HEK293 (cell line): ENCODE data around the gene CCNJL.
A peak's percentile ranks its signal among the peaks of the same experiment; 100 is the strongest.

Experiments used
- CTCF ChIA-PET: fragments of 350-600 bp; formaldehyde crosslinking; extraction: SDS; loops from one replicate; lab custom pipeline; 2021; ENCODE audit warnings: antibody characterized with exemption; lab: Yijun Ruan, JAX
- POLR2A ChIA-PET: fragments of 300-600 bp; formaldehyde crosslinking; extraction: SDS; loops from one replicate; lab custom pipeline; 2020; ENCODE audit warnings: antibody characterized with exemption, inconsistent platforms; lab: Yijun Ruan, JAX
- H3K27ac ChIP-seq: fragments of 200-500 bp; sonication (Bioruptor generic); 2 replicates; pipeline ENCODE4 v1.5.1; 2014; ENCODE audit warnings: low read depth, low read length, control low read depth, inconsistent platforms; ENCODE audit errors: extremely low read depth
- H3K36me3 ChIP-seq, 2 experiments: fragments of 200-500 bp in 1 of 2; sonication (Bioruptor generic) in 1 of 2; 1 replicate in 1 of 2; 2 replicates in 1 of 2; pipeline ENCODE4 v1.5.1; 2014 to 2017; ENCODE audit warnings: inconsistent platforms in 2 of 2, low read length in 2 of 2; ENCODE audit not compliant: control insufficient read depth in 2 of 2, insufficient read depth in 1 of 2
- H3K4me1 ChIP-seq: fragments of 200-500 bp; sonication (Bioruptor generic); 2 replicates; pipeline ENCODE4 v1.5.1; 2014; ENCODE audit warnings: mild to moderate bottlenecking, low read length, inconsistent platforms; ENCODE audit not compliant: control insufficient read depth, insufficient read depth
- H3K4me3 ChIP-seq: 2 replicates; pipeline ENCODE4 v1.5.1; 2011; ENCODE audit warnings: low read depth, mild to moderate bottlenecking, control low read depth, low read length, moderate library complexity
- H3K9me3 ChIP-seq: fragments of 200-500 bp; sonication (Bioruptor generic); 2 replicates; pipeline ENCODE4 v1.5.1; 2014; ENCODE audit warnings: low read depth, low read length, inconsistent platforms; ENCODE audit not compliant: control insufficient read depth, insufficient read depth
- EGR2 ChIP-seq: fragments of 450-650 bp; formaldehyde crosslinking; IDR thresholded peaks from 2 replicates; pipeline ENCODE4 v1.5.1; 2016; ENCODE audit warnings: low read depth, missing biosample characterization, missing genetic modification characterization
- HOXC10 ChIP-seq: sonication (generic); formaldehyde crosslinking; IDR thresholded peaks from 2 replicates; pipeline ENCODE4 v1.8.1; 2023; ENCODE audit warnings: mild to moderate bottlenecking, missing genetic modification reagents
- KLF7 ChIP-seq: fragments of 450-650 bp; formaldehyde crosslinking; IDR thresholded peaks from 2 replicates; pipeline ENCODE4 v1.5.1; 2016; ENCODE audit warnings: missing biosample characterization, missing genetic modification characterization, borderline replicate concordance
- MEIS1 ChIP-seq: sonication (generic); formaldehyde crosslinking; IDR thresholded peaks from 2 replicates; pipeline ENCODE4 v1.8.1; 2022; ENCODE audit warnings: missing genetic modification reagents, mild to moderate bottlenecking, borderline replicate concordance
- SP7 ChIP-seq: fragments of 450-650 bp; formaldehyde crosslinking; IDR thresholded peaks from 2 replicates; pipeline ENCODE4 v1.5.1; 2016; ENCODE audit warnings: missing biosample characterization, missing genetic modification characterization
- YY2 ChIP-seq: fragments of 450-650 bp; formaldehyde crosslinking; IDR thresholded peaks from 2 replicates; pipeline ENCODE4 v1.5.1; 2016; ENCODE audit warnings: missing biosample characterization, missing genetic modification characterization
- ZBTB1 ChIP-seq: fragments of 450-650 bp; formaldehyde crosslinking; IDR thresholded peaks from 2 replicates; pipeline ENCODE4 v1.5.1; 2016; ENCODE audit warnings: missing biosample characterization, missing genetic modification characterization
- ZFHX2 ChIP-seq: fragments of 450-650 bp; formaldehyde crosslinking; conservative IDR thresholded peaks from 2 replicates; pipeline ENCODE4 v1.5.1; 2016; ENCODE audit warnings: missing biosample characterization, missing genetic modification characterization
- ZNF174 ChIP-seq: fragments of 450-650 bp; formaldehyde crosslinking; IDR thresholded peaks from 2 replicates; pipeline ENCODE4 v1.5.0; 2017; ENCODE audit warnings: missing biosample characterization, mild to moderate bottlenecking, missing genetic modification characterization
- ZNF2 ChIP-seq: fragments of 450-650 bp; formaldehyde crosslinking; IDR thresholded peaks from 2 replicates; pipeline ENCODE4 v1.5.1; 2016; ENCODE audit warnings: missing biosample characterization, missing genetic modification characterization
- ZNF248 ChIP-seq: fragments of 450-650 bp; formaldehyde crosslinking; IDR thresholded peaks from 2 replicates; pipeline ENCODE4 v1.5.1; 2017; ENCODE audit warnings: missing biosample characterization, missing genetic modification characterization
- ZNF350 ChIP-seq: fragments of 450-650 bp; formaldehyde crosslinking; IDR thresholded peaks from 2 replicates; pipeline ENCODE4 v1.5.0; 2017; ENCODE audit warnings: missing biosample characterization, mild to moderate bottlenecking, missing genetic modification characterization
- ZNF366 ChIP-seq: fragments of 450-650 bp; formaldehyde crosslinking; conservative IDR thresholded peaks from 2 replicates; pipeline ENCODE4 v1.5.1; 2016; ENCODE audit warnings: missing biosample characterization, missing genetic modification characterization
- ZNF391 ChIP-seq: fragments of 450-650 bp; formaldehyde crosslinking; IDR thresholded peaks from 2 replicates; pipeline ENCODE4 v1.5.1; 2016; ENCODE audit warnings: low read depth, missing biosample characterization, missing genetic modification characterization, borderline replicate concordance
- ZNF394 ChIP-seq: fragments of 450-650 bp; formaldehyde crosslinking; IDR thresholded peaks from 2 replicates; pipeline ENCODE4 v1.5.1; 2016; ENCODE audit warnings: missing biosample characterization, missing genetic modification characterization, mild to moderate bottlenecking, moderate library complexity, borderline replicate concordance
- ZNF426 ChIP-seq: fragments of 450-650 bp; formaldehyde crosslinking; IDR thresholded peaks from 2 replicates; pipeline ENCODE4 v1.5.1; 2017; ENCODE audit warnings: missing biosample characterization, missing genetic modification characterization, mild to moderate bottlenecking, inconsistent platforms, moderate library complexity
- ZNF623 ChIP-seq: fragments of 450-650 bp; formaldehyde crosslinking; IDR thresholded peaks from 2 replicates; pipeline ENCODE4 v1.5.1; 2016; ENCODE audit warnings: missing biosample characterization, missing genetic modification characterization
- ZNF624 ChIP-seq: fragments of 450-650 bp; formaldehyde crosslinking; IDR thresholded peaks from 2 replicates; pipeline ENCODE4 v1.5.1; 2017; ENCODE audit warnings: missing biosample characterization, missing genetic modification characterization
- ZNF654 ChIP-seq: fragments of 450-650 bp; formaldehyde crosslinking; IDR thresholded peaks from 2 replicates; pipeline ENCODE4 v1.5.1; 2016; ENCODE audit warnings: low read depth, missing biosample characterization, missing genetic modification characterization
- TF ChIP-seq, protein P1 (sequence below): fragments of 450-650 bp; formaldehyde crosslinking; optimal IDR thresholded peaks from 2 replicates; pipeline ENCODE3; 2016; ENCODE audit warnings: missing biosample characterization, mild to moderate bottlenecking, missing genetic modification characterization
- TF ChIP-seq, protein P2 (sequence below): fragments of 450-650 bp; formaldehyde crosslinking; IDR thresholded peaks from 2 replicates; pipeline ENCODE4 v1.5.1; 2017; ENCODE audit warnings: missing biosample characterization, missing genetic modification characterization
- TF ChIP-seq, protein P3 (sequence below): fragments of 450-650 bp; formaldehyde crosslinking; IDR thresholded peaks from 2 replicates; pipeline ENCODE4 v1.5.1; 2017; ENCODE audit warnings: missing biosample characterization, missing genetic modification characterization
- TF ChIP-seq, protein P4 (sequence below): IDR thresholded peaks from 2 replicates; pipeline ENCODE4 v1.6.1; 2011; ENCODE audit warnings: mild to moderate bottlenecking, low read depth, low read length, borderline replicate concordance
- TF ChIP-seq, protein P5 (sequence below): fragments of 450-650 bp; formaldehyde crosslinking; IDR thresholded peaks from 2 replicates; pipeline ENCODE4 v1.5.1; 2016; ENCODE audit warnings: missing biosample characterization, missing genetic modification characterization

CCNJL gene

DNA sequence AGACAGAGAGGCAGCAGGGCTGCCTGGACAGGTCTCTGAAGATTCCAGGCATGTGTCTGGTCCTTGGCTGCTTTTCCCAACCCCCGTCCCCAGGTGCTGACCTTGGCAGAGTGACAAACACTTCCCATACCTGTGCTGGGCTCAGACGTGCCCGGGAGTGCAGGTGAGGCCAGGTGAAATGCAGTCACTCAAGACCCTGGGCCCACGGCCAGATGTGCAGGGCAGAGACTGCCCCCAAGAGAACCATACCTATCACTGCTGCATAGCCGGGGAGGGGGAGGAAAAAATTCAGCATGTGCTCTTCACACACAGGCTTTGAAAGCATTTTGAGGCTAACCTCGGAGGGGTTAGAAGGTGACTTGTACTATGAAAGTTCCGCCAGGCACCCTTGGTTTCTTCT lies 22.6 kb downstream of the CCNJL start (continued):
- TF ChIP-seq, protein P1, sequence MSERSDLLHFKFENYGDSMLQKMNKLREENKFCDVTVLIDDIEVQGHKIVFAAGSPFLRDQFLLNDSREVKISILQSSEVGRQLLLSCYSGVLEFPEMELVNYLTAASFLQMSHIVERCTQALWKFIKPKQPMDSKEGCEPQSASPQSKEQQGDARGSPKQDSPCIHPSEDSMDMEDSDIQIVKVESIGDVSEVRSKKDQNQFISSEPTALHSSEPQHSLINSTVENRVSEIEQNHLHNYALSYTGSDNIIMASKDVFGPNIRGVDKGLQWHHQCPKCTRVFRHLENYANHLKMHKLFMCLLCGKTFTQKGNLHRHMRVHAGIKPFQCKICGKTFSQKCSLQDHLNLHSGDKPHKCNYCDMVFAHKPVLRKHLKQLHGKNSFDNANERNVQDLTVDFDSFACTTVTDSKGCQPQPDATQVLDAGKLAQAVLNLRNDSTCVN (tag by site-specific recombination) = no peak
- TF ChIP-seq HOXC10 (CRISPR knock-in tag) (no peak), ZNF350 (tag by site-specific recombination) (no peak), SP7 (tag by site-specific recombination) (no peak), ZNF394 (tag by site-specific recombination) (no peak)

DNA sequence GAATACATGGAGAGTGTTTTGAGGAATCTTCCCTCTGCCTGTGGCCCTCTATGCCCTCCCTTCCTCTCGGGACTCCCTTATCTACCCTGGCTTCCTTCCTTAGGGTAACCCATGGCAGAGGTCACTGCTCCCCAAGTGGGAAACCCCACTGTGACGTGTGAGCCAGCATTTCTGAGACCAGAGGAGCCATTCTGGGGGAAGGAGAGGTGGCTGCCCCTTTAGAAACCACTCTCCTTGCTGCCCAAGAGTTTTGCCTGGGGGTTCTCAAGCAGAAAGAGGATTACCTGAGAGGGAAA lies 23.1 kb downstream of the CCNJL start:
- ChIA-PET CTCF (no interaction called here), POLR2A (no interaction called here)
- no peaks in the 10 kb centered on the region for H3K36me3 ChIP-seq
- H3K27ac ChIP-seq = no peak overlapping the region
- no peaks in the 10 kb centered on the region for H3K4me1 ChIP-seq
- H3K9me3 ChIP-seq = no peaks in the 10 kb centered on the region
- no peak for TF ChIP-seq ZNF366 (tag by site-specific recombination)
- TF ChIP-seq ZNF248 = no peak
- no peak for TF ChIP-seq ZNF391 (tag by site-specific recombination)
- TF ChIP-seq MEIS1 (CRISPR knock-in tag) = no peak
- no peak overlapping the region for H3K4me3 ChIP-seq

DNA sequence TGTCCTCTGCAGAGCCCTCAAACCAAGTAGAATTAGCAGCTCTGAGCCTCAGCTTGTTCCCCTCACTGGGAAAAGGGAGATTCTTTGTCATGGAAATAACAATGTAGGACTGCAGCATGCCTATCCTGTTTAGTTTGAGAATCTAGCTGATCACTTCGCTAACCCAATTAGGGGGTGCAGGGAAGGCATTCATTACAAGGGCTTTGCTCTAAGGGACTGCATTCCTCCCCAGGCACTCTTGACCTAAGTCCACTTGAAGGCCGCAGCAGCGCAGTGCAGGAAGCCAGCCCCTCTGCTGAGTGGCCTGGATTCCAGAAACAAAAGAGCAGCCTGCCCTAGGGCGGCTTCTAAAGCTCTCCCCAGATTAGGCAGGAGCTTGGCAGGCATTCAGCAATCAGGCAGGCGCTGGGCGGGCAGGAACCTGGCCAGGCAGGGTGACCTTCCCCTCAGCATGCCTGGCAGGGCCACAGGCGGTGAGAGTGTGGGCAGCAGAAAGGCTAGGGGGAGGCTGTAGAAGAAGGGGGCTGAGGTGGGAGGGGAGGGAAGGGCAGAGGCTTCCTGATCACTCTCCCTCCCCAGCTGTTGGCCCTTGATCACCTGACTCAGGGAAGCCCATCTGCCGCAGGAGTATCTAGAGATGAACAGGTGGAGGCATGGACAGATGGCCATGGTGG lies 24.8 kb downstream of the CCNJL start:
- Histone ChIP-seq H3K27ac (no peak overlapping the region), H3K9me3 (no peaks in the 10 kb centered on the region), H3K36me3 (no peaks in the 10 kb centered on the region), H3K4me3 (no peak overlapping the region), H3K4me1 (no peaks in the 10 kb centered on the region)
- TF ChIP-seq ZNF174 (tag by site-specific recombination) = no peak
- no peak for TF ChIP-seq ZNF2 (tag by site-specific recombination)
- TF ChIP-seq, protein P2, sequence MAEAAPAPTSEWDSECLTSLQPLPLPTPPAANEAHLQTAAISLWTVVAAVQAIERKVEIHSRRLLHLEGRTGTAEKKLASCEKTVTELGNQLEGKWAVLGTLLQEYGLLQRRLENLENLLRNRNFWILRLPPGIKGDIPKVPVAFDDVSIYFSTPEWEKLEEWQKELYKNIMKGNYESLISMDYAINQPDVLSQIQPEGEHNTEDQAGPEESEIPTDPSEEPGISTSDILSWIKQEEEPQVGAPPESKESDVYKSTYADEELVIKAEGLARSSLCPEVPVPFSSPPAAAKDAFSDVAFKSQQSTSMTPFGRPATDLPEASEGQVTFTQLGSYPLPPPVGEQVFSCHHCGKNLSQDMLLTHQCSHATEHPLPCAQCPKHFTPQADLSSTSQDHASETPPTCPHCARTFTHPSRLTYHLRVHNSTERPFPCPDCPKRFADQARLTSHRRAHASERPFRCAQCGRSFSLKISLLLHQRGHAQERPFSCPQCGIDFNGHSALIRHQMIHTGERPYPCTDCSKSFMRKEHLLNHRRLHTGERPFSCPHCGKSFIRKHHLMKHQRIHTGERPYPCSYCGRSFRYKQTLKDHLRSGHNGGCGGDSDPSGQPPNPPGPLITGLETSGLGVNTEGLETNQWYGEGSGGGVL = no peak
- no peak for TF ChIP-seq ZNF426 (tag by site-specific recombination)
- TF ChIP-seq, protein P3, sequence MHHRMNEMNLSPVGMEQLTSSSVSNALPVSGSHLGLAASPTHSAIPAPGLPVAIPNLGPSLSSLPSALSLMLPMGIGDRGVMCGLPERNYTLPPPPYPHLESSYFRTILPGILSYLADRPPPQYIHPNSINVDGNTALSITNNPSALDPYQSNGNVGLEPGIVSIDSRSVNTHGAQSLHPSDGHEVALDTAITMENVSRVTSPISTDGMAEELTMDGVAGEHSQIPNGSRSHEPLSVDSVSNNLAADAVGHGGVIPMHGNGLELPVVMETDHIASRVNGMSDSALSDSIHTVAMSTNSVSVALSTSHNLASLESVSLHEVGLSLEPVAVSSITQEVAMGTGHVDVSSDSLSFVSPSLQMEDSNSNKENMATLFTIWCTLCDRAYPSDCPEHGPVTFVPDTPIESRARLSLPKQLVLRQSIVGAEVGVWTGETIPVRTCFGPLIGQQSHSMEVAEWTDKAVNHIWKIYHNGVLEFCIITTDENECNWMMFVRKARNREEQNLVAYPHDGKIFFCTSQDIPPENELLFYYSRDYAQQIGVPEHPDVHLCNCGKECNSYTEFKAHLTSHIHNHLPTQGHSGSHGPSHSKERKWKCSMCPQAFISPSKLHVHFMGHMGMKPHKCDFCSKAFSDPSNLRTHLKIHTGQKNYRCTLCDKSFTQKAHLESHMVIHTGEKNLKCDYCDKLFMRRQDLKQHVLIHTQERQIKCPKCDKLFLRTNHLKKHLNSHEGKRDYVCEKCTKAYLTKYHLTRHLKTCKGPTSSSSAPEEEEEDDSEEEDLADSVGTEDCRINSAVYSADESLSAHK (tag by site-specific recombination) = no peak
- peak; percentile 59 for TF ChIP-seq EGR2 (tag by site-specific recombination)
- no peak for TF ChIP-seq YY2 (tag by site-specific recombination)
- TF ChIP-seq, protein P4, sequence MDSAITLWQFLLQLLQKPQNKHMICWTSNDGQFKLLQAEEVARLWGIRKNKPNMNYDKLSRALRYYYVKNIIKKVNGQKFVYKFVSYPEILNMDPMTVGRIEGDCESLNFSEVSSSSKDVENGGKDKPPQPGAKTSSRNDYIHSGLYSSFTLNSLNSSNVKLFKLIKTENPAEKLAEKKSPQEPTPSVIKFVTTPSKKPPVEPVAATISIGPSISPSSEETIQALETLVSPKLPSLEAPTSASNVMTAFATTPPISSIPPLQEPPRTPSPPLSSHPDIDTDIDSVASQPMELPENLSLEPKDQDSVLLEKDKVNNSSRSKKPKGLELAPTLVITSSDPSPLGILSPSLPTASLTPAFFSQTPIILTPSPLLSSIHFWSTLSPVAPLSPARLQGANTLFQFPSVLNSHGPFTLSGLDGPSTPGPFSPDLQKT = no peak
- TF ChIP-seq ZNF623 = no peak
- no peak for TF ChIP-seq ZNF624 (tag by site-specific recombination)
- no peak for TF ChIP-seq KLF7 (tag by site-specific recombination)
- TF ChIP-seq ZBTB1 (tag by site-specific recombination) = no peak
- no peak for TF ChIP-seq ZNF654 (tag by site-specific recombination)
- TF ChIP-seq, protein P5, sequence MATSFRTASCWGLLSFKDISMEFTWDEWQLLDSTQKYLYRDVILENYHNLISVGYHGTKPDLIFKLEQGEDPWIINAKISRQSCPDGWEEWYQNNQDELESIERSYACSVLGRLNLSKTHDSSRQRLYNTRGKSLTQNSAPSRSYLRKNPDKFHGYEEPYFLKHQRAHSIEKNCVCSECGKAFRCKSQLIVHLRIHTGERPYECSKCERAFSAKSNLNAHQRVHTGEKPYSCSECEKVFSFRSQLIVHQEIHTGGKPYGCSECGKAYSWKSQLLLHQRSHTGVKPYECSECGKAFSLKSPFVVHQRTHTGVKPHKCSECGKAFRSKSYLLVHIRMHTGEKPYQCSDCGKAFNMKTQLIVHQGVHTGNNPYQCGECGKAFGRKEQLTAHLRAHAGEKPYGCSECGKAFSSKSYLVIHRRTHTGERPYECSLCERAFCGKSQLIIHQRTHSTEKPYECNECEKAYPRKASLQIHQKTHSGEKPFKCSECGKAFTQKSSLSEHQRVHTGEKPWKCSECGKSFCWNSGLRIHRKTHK (tag by site-specific recombination) = no peak
- peak; percentile 34 for TF ChIP-seq ZFHX2 (tag by site-specific recombination)
- POLR2A ChIA-PET = no interaction called here
- CTCF ChIA-PET = no interaction called here
